Measurements from ENCODE around the gene ACBD3.
A peak's percentile ranks its signal among the peaks of the same experiment; 100 is the strongest.

Gene ACBD3

GRCh38 chr1:226104671-226105121 lies 81.8 kb downstream of the ACBD3 start (continued):
- no peak for TF ChIP-seq CREB5 (CRISPR knock-in tag; IDR thresholded peaks at IDR 0.05; ENCODE audit: low read depth)
- TF ChIP-seq POU6F1 (CRISPR knock-in tag; IDR thresholded peaks at IDR 0.05; ENCODE audit: borderline replicate concordance, low read depth): no peak

GRCh38 chr1:226100436-226101391 lies 85.8 kb downstream of the ACBD3 start:
- no peak for TF ChIP-seq CREB5 (CRISPR knock-in tag; IDR thresholded peaks at IDR 0.05; ENCODE audit: low read depth)
- no peak for TF ChIP-seq PATZ1 (CRISPR knock-in tag; IDR thresholded peaks at IDR 0.05; ENCODE audit: borderline replicate concordance)
- TF ChIP-seq ZNF8 (CRISPR knock-in tag; IDR thresholded peaks at IDR 0.05): no peak
- TF ChIP-seq ZC3H10 (CRISPR knock-in tag; IDR thresholded peaks at IDR 0.05): no peak
- TF ChIP-seq ARNTL (CRISPR knock-in tag; IDR thresholded peaks at IDR 0.05; ENCODE audit: borderline replicate concordance, low read depth): no peak
- no peak for TF ChIP-seq ZNF565 (CRISPR knock-in tag; conservative IDR thresholded peaks at IDR 0.05; ENCODE audit: low read depth)
- TF ChIP-seq TCF4 (CRISPR knock-in tag; IDR thresholded peaks at IDR 0.05; ENCODE audit: borderline replicate concordance): no peak
- no peak for TF ChIP-seq ZFP3 (CRISPR knock-in tag; IDR thresholded peaks at IDR 0.05)
- TF ChIP-seq TOX (CRISPR knock-in tag; IDR thresholded peaks at IDR 0.05; ENCODE audit: borderline replicate concordance): no peak
- TF ChIP-seq ZNF70 (CRISPR knock-in tag; IDR thresholded peaks at IDR 0.05): no peak
- TF ChIP-seq POU6F1 (CRISPR knock-in tag; IDR thresholded peaks at IDR 0.05; ENCODE audit: borderline replicate concordance, low read depth): no peak
- TF ChIP-seq OSR1 (CRISPR knock-in tag; IDR thresholded peaks at IDR 0.05): no peak
- TF ChIP-seq GLIS3 (CRISPR knock-in tag; IDR thresholded peaks at IDR 0.05): no peak
- peak; percentile 69 for ATAC-seq

- ATAC-seq: no peak
- TF ChIP-seq CSDC2 (CRISPR knock-in tag; IDR thresholded peaks at IDR 0.05) (no peak), ARNTL (CRISPR knock-in tag; IDR thresholded peaks at IDR 0.05; ENCODE audit: borderline replicate concordance, low read depth) (no peak), TOX (CRISPR knock-in tag; IDR thresholded peaks at IDR 0.05; ENCODE audit: borderline replicate concordance) (no peak), TSHZ2 (CRISPR knock-in tag; IDR thresholded peaks at IDR 0.05) (no peak), ZNF8 (CRISPR knock-in tag; IDR thresholded peaks at IDR 0.05) (no peak), OSR1 (CRISPR knock-in tag; IDR thresholded peaks at IDR 0.05) (no peak), BACH2 (CRISPR knock-in tag; IDR thresholded peaks at IDR 0.05; ENCODE audit: borderline replicate concordance) (no peak), PATZ1 (CRISPR knock-in tag; IDR thresholded peaks at IDR 0.05; ENCODE audit: borderline replicate concordance) (no peak), POU6F1 (CRISPR knock-in tag; IDR thresholded peaks at IDR 0.05; ENCODE audit: borderline replicate concordance, low read depth) (no peak), ISL1 (CRISPR knock-in tag; IDR thresholded peaks at IDR 0.05) (no peak)
Observed at GRCh38 chr1:226098870-226099835, 87.4 kb downstream of the ACBD3 start.
